H9 (cell line): ENCODE results near the gene KCNE4. TPM values are rescaled to one million over a fixed set of nuclear protein-coding genes. Genes with fewer than 3 reads are reported as not detected.

Experiments
- DNase-seq: peaks from one replicate; pipeline ENCODE4 v3.0.0-alpha.2; 2017
- H2AFZ ChIP-seq: one replicate; pipeline ENCODE4 v1.6.1; 2013; ENCODE audit warnings: mild to moderate bottlenecking, low read length, control low read depth, moderate library complexity
- H2AK5ac ChIP-seq: 2 replicates; pipeline ENCODE4 v1.6.1; 2013; ENCODE audit warnings: low read length, control low read depth, mixed read lengths; ENCODE audit not compliant: insufficient read length
- H2BK120ac ChIP-seq: one replicate; pipeline ENCODE4 v1.6.1; 2013; ENCODE audit warnings: low read depth, mild to moderate bottlenecking, low read length, control low read depth, inconsistent platforms; ENCODE audit not compliant: poor library complexity, severe bottlenecking
- H2BK12ac ChIP-seq: 2 replicates; pipeline ENCODE4 v1.6.1; 2013; ENCODE audit warnings: low read length, control low read depth, mixed read lengths, low read depth; ENCODE audit not compliant: insufficient read length
- H2BK15ac ChIP-seq: 2 replicates; pipeline ENCODE4 v1.6.1; 2013; ENCODE audit warnings: low read depth, low read length, control low read depth
- H2BK20ac ChIP-seq: one replicate; pipeline ENCODE4 v1.6.1; 2013; ENCODE audit warnings: low read depth, mild to moderate bottlenecking, low read length, control low read depth, inconsistent platforms; ENCODE audit not compliant: poor library complexity, severe bottlenecking
- H2BK5ac ChIP-seq: 2 replicates; pipeline ENCODE4 v1.6.1; 2013; ENCODE audit warnings: low read length, control low read depth, mixed read lengths; ENCODE audit not compliant: insufficient read length
- H3K14ac ChIP-seq: 2 replicates; pipeline ENCODE4 v1.6.1; 2013; ENCODE audit warnings: low read length, control low read depth; ENCODE audit not compliant: insufficient read depth
- H3K18ac ChIP-seq: 2 replicates; pipeline ENCODE4 v1.6.1; 2013; ENCODE audit warnings: low read depth, mild to moderate bottlenecking, mixed read lengths, low read length, control low read depth; ENCODE audit not compliant: insufficient read length
- H3K23ac ChIP-seq: 2 replicates; pipeline ENCODE4 v1.6.1; 2013; ENCODE audit warnings: low read length, control low read depth, mixed read lengths, low read depth; ENCODE audit not compliant: insufficient read length
- H3K23me2 ChIP-seq: 2 replicates; pipeline ENCODE4 v1.6.1; 2013; ENCODE audit warnings: low read depth, mild to moderate bottlenecking, mixed read lengths, low read length, control low read depth; ENCODE audit not compliant: insufficient read length, poor library complexity, severe bottlenecking
- H3K27ac ChIP-seq: 2 replicates; pipeline ENCODE4 v1.5.1; 2013; ENCODE audit warnings: low read length, control low read depth, mixed read lengths, low read depth; ENCODE audit not compliant: insufficient read length
- H3K27me3 ChIP-seq: 2 replicates; pipeline ENCODE4 v1.6.1; 2013; ENCODE audit warnings: low read length, control low read depth, inconsistent platforms; ENCODE audit not compliant: insufficient read depth
- H3K4ac ChIP-seq: 2 replicates; pipeline ENCODE4 v1.6.1; 2013; ENCODE audit warnings: low read depth, mild to moderate bottlenecking, control low read depth, inconsistent platforms, low read length, moderate library complexity
- H3K4me1 ChIP-seq: 2 replicates; pipeline ENCODE4 v1.6.1; 2013; ENCODE audit warnings: low read length, control low read depth, inconsistent platforms; ENCODE audit not compliant: insufficient read depth
- H3K4me2 ChIP-seq: 2 replicates; pipeline ENCODE4 v1.6.1; 2013; ENCODE audit warnings: low read length, control low read depth, mixed read lengths; ENCODE audit not compliant: insufficient read length, insufficient read depth
- H3K56ac ChIP-seq: 2 replicates; pipeline ENCODE4 v1.6.1; 2013; ENCODE audit warnings: low read depth, mild to moderate bottlenecking, mixed read lengths, low read length, control low read depth; ENCODE audit not compliant: insufficient read length
- H3K79me1 ChIP-seq: 2 replicates; pipeline ENCODE4 v1.6.1; 2013; ENCODE audit warnings: low read depth, mild to moderate bottlenecking, moderate library complexity, low read length, control low read depth, inconsistent platforms; ENCODE audit not compliant: insufficient read depth, poor library complexity, severe bottlenecking
- H3K79me2 ChIP-seq: 2 replicates; pipeline ENCODE4 v1.6.1; 2013; ENCODE audit warnings: low read length, control low read depth, inconsistent platforms; ENCODE audit not compliant: insufficient read depth
- H3K9ac ChIP-seq: 2 replicates; pipeline ENCODE4 v1.6.1; 2013; ENCODE audit warnings: low read length, control low read depth, mixed read lengths; ENCODE audit not compliant: insufficient read length; ENCODE audit errors: extremely low read depth
- H3K9me3 ChIP-seq: one replicate; pipeline ENCODE4 v1.6.1; 2013; ENCODE audit warnings: low read depth, low read length, inconsistent platforms; ENCODE audit not compliant: control insufficient read depth
- H3T11ph ChIP-seq: one replicate; pipeline ENCODE4 v1.6.1; 2013; ENCODE audit warnings: mild to moderate bottlenecking, low read length, control low read depth, inconsistent platforms
- H4K20me1 ChIP-seq: one replicate; pipeline ENCODE4 v1.6.1; 2013; ENCODE audit not compliant: control insufficient read depth, insufficient read length, insufficient read depth
- H4K5ac ChIP-seq: 2 replicates; pipeline ENCODE4 v1.6.1; 2013; ENCODE audit warnings: low read depth, mild to moderate bottlenecking, mixed read lengths, low read length, control low read depth; ENCODE audit not compliant: insufficient read length
- H4K8ac ChIP-seq: replicated peaks from 2 replicates; pipeline ENCODE4 v1.6.1; 2013; ENCODE audit warnings: low read length, control low read depth, mixed read lengths, low read depth; ENCODE audit not compliant: insufficient read length
- H4K91ac ChIP-seq: 2 replicates; pipeline ENCODE4 v1.6.1; 2013; ENCODE audit warnings: low read depth, mild to moderate bottlenecking, moderate library complexity, mixed read lengths, low read length, control low read depth; ENCODE audit not compliant: insufficient read length
- H3K27ac Mint-ChIP-seq, 3 experiments: 2 replicates in 2 of 3; 3 replicates in 1 of 3; pipeline ENCODE4 v1.8.0; 2020 to 2021; ENCODE audit warnings: mixed read lengths in 3 of 3, mild to moderate bottlenecking in 1 of 3, moderate library complexity in 1 of 3
- H3K27me3 Mint-ChIP-seq: 2 replicates; pipeline ENCODE4 v1.8.0; 2021; ENCODE audit warnings: low read depth, mild to moderate bottlenecking, moderate library complexity, mixed read lengths
- H3K36me3 Mint-ChIP-seq, 3 experiments: 2 replicates in 2 of 3; 3 replicates in 1 of 3; pipeline ENCODE4 v1.8.0; 2020 to 2021; ENCODE audit warnings: low read depth in 3 of 3, mixed read lengths in 3 of 3; ENCODE audit not compliant: insufficient read depth in 1 of 3
- H3K4me1 Mint-ChIP-seq, 2 experiments: 2 replicates each; pipeline ENCODE4 v1.8.0; 2020; ENCODE audit warnings: mixed read lengths in 2 of 2
- H3K4me3 Mint-ChIP-seq, 2 experiments: 2 replicates in 1 of 2; 3 replicates in 1 of 2; pipeline ENCODE4 v1.8.0; 2020 to 2021; ENCODE audit warnings: mild to moderate bottlenecking in 2 of 2, mixed read lengths in 2 of 2, moderate library complexity in 1 of 2
- H3K9me3 Mint-ChIP-seq, 2 experiments: 2 replicates in 1 of 2; 3 replicates in 1 of 2; pipeline ENCODE4 v1.8.0; 2020; ENCODE audit warnings: mild to moderate bottlenecking in 2 of 2, mixed read lengths in 2 of 2, moderate library complexity in 1 of 2
- CTCF ChIP-seq: fragments of 200-600 bp; sonication (generic); conservative IDR thresholded peaks from 3 replicates; pipeline ENCODE4 v1.8.0; 2021; ENCODE audit warnings: antibody characterized with exemption, mild to moderate bottlenecking
- WGBS: extraction: QIAGEN DNeasy Blood & Tissue Kit; methylation state at CpG from one replicate; pipeline ENCODE4 v1.1.7; 2013; ENCODE audit warnings: missing lambda C conversion rate, low lambda C conversion rate, mixed read lengths; ENCODE audit not compliant: insufficient read length; ENCODE audit errors: extremely low coverage; 5-methylcytosine and 5-hydroxymethylcytosine counted together
- long read RNA-seq: library from polyadenylated mRNA; unstranded; transcript quantifications from one replicate; pipeline ENCODE4 v2.0.0, GENCODE V29; 2020
- total RNA-seq: library from RNA; stranded (reverse); gene quantifications from 2 replicates; pipeline ENCODE4 v1.2.1, GENCODE V29; 2021

KCNE4 gene, protein sequence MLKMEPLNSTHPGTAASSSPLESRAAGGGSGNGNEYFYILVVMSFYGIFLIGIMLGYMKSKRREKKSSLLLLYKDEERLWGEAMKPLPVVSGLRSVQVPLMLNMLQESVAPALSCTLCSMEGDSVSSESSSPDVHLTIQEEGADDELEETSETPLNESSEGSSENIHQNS
- 0.20 and 0.24 TPM in 2 replicates for total RNA-seq
- long read RNA-seq, partial matches to known transcripts, result 0 of 2 reads
- long read RNA-seq, other reads (novel, unspliced or antisense), result 0 of 2 reads

GRCh38 chr2:223051693-223052289 lies at the start of gene KCNE4:
Gene KCNE4 (plus strand): TSS chr2:223052190. CDS start chr2:223052831, 641 bp downstream.
- H3K27me3 Mint-ChIP-seq, result peaks cover 9% of the 10 kb centered on the region; the same call in 1 of the 2 replicates
- Histone ChIP-seq H4K20me1 (no peaks in the 10 kb centered on the region), H3K4me2 (no peak within 1 kb of the TSS), H3K4ac (no peak within 1 kb of the TSS), H2AFZ (peak within 1 kb of the TSS; percentile 59), H3K56ac (no peak within 1 kb of the TSS), H3K27me3 (no peaks in the 10 kb centered on the region; the same call in 1 of the 2 replicates), H3K9ac (no peak within 1 kb of the TSS), H4K5ac (no peak within 1 kb of the TSS), H3K18ac (no peak within 1 kb of the TSS), H2BK5ac (no peak within 1 kb of the TSS), H4K91ac (no peak within 1 kb of the TSS), H3K23ac (no peak within 1 kb of the TSS), H3K79me2 (no peaks in the 10 kb centered on the region), H3K9me3 (no peaks in the 10 kb centered on the region), H3K4me1 (no peaks in the 10 kb centered on the region; the same call in 1 of the 2 replicates), H3K79me1 (no peaks in the 10 kb centered on the region), H3K23me2 (no peaks in the 10 kb centered on the region), H2AK5ac (no peak within 1 kb of the TSS), H4K8ac (no peak within 1 kb of the TSS), H2BK12ac (no peak within 1 kb of the TSS), H3T11ph (no peak within 1 kb of the TSS), H2BK15ac (no peak within 1 kb of the TSS), H2BK120ac (no peak within 1 kb of the TSS), H3K14ac (0 out of 2 replicates have a peak within 1 kb of the TSS, but pooled peaks have one; percentile 31), H2BK20ac (no peak within 1 kb of the TSS), H3K27ac (no peak within 1 kb of the TSS)
- H3K9me3 Mint-ChIP-seq, result no peaks in the 10 kb centered on the region
- no CpG with 5 or more reads among the region's 19 CpGs for WGBS
- H3K36me3 Mint-ChIP-seq, result no peaks in the 10 kb centered on the region
- no peak for TF ChIP-seq CTCF
- peak within 1 kb of the TSS in 1 of 3 experiments; percentile 82; a peak in 2 of 7 replicates for H3K27ac Mint-ChIP-seq
- peaks cover 34 to 41% of the 10 kb centered on the region in 2 experiments for H3K4me1 Mint-ChIP-seq
- DNase-seq, result no peak
- no peak within 1 kb of the TSS for H3K4me3 Mint-ChIP-seq
